Stomach (tissue), 9 donors: ENCODE data around the gene ZDHHC11. TPM values are rescaled to one million over a fixed set of nuclear protein-coding genes. Genes with fewer than 3 reads are reported as not detected.
"Not testable (repeated sequence)": the region's sequence is repeated elsewhere in the genome, so short reads cannot be mapped to it uniquely, and the experiment has no call there.

Experiments
- DNase-seq, 2 donors: peaks; one replicate each; pipeline versions ENCODE4 v3.0.0 to v3.0.0-alpha.2; 2013 to 2019
- H3K27ac ChIP-seq, 5 donors: fragments of 200-600 bp in 4 of 5; sonication (generic) in 4 of 5; one replicate each; pipeline ENCODE4 v1.5.1; 2013 to 2019; ENCODE audit warnings: mild to moderate bottlenecking in 1 of 5, moderate library complexity in 1 of 5
- H3K27me3 ChIP-seq, 3 donors: fragments of 200-600 bp; sonication (generic); one replicate each; pipeline ENCODE4 v1.5.1; 2017 to 2019; ENCODE audit warnings: mixed run types in 1 of 3
- H3K36me3 ChIP-seq, 4 donors: fragments of 200-600 bp; sonication (generic); 1 replicate in 3 of 4; 2 replicates in 1 of 4; pipeline ENCODE4 v1.5.1; 2016 to 2019
- H3K4me1 ChIP-seq, 4 donors: fragments of 200-600 bp; sonication (generic); one replicate each; pipeline ENCODE4 v1.5.1; 2016 to 2019
- H3K4me3 ChIP-seq, 4 donors: fragments of 200-600 bp; sonication (generic) in 3 of 4; one replicate each; pipeline ENCODE4 v1.5.1; 2016 to 2019; ENCODE audit warnings: mild to moderate bottlenecking in 1 of 4
- H3K9me3 ChIP-seq, 4 donors: fragments of 200-600 bp; sonication (generic); one replicate each; pipeline ENCODE4 v1.5.1; 2016 to 2019
- EP300 ChIP-seq: sonication (generic); formaldehyde crosslinking; IDR thresholded peaks from one replicate; pipeline ENCODE4 v1.6.1; 2017; ENCODE audit warnings: antibody characterized with exemption
- POLR2A ChIP-seq, 4 donors: fragments of 450-650 bp; IDR thresholded peaks; one replicate each; pipeline ENCODE4 v1.6.1; 2016; ENCODE audit warnings: antibody characterized with exemption in 4 of 4, control low read depth in 2 of 4, mild to moderate bottlenecking in 1 of 4, moderate library complexity in 1 of 4
- POLR2AphosphoS5 ChIP-seq, 3 donors: sonication (generic); formaldehyde crosslinking; IDR thresholded peaks; one replicate each; pipeline ENCODE4 v1.6.1; 2016; ENCODE audit warnings: antibody characterized with exemption in 3 of 3
- WGBS, 5 donors: extraction: QIAGEN DNeasy Blood & Tissue Kit in 3 of 5; methylation state at CpG; one replicate each; pipeline versions ENCODE4 v1.1.5 to v1.1.7; 2013 to 2018; 5-methylcytosine and 5-hydroxymethylcytosine counted together
- intact Hi-C: fragments of 100-400 bp; cut with DNase I; formaldehyde crosslinking; loops from one replicate; pipeline ENCODE4 v1.15.1; 2023; ENCODE audit warnings: low total_unique reads
- polyA plus RNA-seq, 3 donors: library from polyadenylated mRNA; stranded (reverse); fragments of 200-250 nt; gene quantifications; one replicate each; pipeline ENCODE4 v1.2.3, GENCODE V29; 2013
- total RNA-seq, 5 donors: library from RNA; depleted of rRNA; stranded (reverse); fragments of >200 nt; gene quantifications; one replicate each; pipeline versions ENCODE4 v1.1.0 to v1.2.3, GENCODE V29; 2014 to 2016
- TF ChIP-seq, protein P1 (sequence below), 7 experiments: fragments of 450-650 bp in 4 of 7; fragments of 200-600 bp in 3 of 7; sonication (generic) in 3 of 7; IDR thresholded peaks; one replicate each; pipeline ENCODE4 v1.5.1; 2016 to 2019; ENCODE audit warnings: antibody characterized with exemption in 7 of 7, control low read depth in 2 of 7, mild to moderate bottlenecking in 1 of 7
- donor health status: healthy with polysubstance abuse.
- donor health status: Bipolar disorder and iron deficiency.
- donor health status: healthy.

The ZDHHC11 gene
- total and polyA plus RNA-seq, 8 donors, result 1.6 to 35.2 (median 8.3) TPM

DNA sequence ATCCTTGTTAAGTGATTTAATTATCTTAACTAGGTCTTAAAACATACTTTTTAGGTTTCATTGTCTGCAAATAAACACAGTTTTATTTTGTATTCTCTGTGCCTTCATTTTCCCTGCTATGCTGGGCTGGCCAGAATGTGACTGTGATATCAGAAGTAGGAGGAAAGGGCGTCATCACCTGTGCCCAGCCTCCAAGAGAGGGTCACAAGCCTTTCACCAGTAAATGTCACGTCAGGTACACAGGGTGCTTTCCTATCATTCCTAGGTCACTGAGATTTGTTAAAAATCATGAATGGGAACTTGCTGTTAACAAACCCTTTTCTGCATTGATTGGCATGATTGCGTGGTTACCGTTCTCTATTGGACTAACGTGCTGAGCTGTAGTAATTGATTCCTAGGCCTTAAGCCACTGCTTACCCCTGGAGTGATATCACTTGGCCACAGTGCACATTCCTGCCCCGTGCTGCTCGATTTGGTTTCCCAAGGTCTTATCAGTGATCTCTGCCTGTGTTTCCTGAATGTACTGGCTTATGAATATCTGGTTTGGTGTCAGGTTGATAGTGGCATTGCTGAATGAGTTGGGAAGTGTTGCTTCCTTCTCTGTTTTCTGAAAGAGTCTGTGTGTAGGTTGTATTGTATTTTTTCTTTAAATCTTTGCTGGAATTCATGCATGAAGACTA lies 14.7 kb downstream of the ZDHHC11 start:
- H3K9me3 ChIP-seq, H3K4me3 ChIP-seq, H3K36me3 ChIP-seq, H3K27me3 ChIP-seq, intact Hi-C loops: not testable (repeated sequence)
- DNase-seq, result peak; percentile 54 to 59
- peaks cover 0 to 14% (median 3%) of the 10 kb centered on the region in 4 donors for H3K4me1 ChIP-seq
- WGBS, 5 donors, result 22 to 44% (median 39%) methylated on average over 7 of the region's 7 CpGs
- TF ChIP-seq POLR2AphosphoS5 (IDR thresholded peaks at IDR 0.05), result peak in 1 of 3 donors; percentile 20
- H3K27ac ChIP-seq, result peak overlapping the region in 3 of 5 donors; percentile 52 to 58 (median 56)

DNA sequence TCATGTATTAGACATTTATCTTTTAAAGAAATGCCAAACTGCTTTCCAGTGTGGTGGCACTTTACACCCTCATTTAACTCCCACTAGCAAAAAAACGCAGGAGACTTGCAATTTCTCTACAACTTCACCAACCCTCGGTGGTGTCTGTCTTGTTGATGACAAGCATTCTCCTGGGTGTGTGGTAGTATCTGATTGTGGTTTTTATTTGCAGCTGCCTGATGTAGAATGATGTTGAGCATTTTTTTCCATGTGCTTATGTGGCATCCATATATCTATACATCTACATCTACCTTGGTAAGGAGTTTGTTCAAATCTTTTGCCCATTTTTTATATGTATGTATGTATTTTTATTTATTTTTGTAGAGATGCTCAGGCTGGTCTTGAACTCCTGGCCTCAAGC lies 16.8 kb downstream of the ZDHHC11 start:
- H3K36me3 ChIP-seq, H3K27me3 ChIP-seq, H3K27ac ChIP-seq, DNase-seq, intact Hi-C loops, H3K9me3 ChIP-seq, H3K4me3 ChIP-seq: not testable (repeated sequence)
- WGBS, 5 donors, result 74 to 86% (median 80%) methylated on average over 2 of the region's 2 CpGs
- H3K4me1 ChIP-seq, result peaks cover 0 to 14% (median 3%) of the 10 kb centered on the region in 4 donors

DNA sequence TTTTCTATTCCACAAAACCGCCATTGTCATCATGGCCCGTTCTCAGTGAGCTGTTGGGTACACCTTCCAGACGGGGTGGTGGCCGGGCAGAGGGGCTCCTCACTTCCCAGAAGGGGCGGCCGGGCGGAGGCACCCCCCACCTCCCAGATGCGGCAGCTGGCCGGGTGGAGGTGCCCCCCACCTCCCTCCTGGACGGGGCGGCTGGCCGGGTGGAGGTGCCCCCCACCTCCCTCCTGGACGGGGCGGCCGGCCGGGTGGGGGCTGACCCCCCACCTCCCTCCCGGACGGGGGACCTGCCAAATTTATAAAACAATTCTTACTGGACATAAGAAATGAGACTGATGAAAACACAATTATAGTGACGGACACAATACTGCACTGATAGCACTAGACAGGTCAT lies 22.6 kb downstream of the ZDHHC11 start:
- peaks cover 0 to 19% (median 4%) of the 10 kb centered on the region in 4 donors for H3K36me3 ChIP-seq
- H3K4me1 ChIP-seq, H3K9me3 ChIP-seq, H3K4me3 ChIP-seq, intact Hi-C loops, DNase-seq, H3K27me3 ChIP-seq, H3K27ac ChIP-seq: not testable (repeated sequence)
- 94 to 99% (median 95%) methylated on average over 16 to 19 of the region's 19 CpGs for WGBS, 5 donors

DNA sequence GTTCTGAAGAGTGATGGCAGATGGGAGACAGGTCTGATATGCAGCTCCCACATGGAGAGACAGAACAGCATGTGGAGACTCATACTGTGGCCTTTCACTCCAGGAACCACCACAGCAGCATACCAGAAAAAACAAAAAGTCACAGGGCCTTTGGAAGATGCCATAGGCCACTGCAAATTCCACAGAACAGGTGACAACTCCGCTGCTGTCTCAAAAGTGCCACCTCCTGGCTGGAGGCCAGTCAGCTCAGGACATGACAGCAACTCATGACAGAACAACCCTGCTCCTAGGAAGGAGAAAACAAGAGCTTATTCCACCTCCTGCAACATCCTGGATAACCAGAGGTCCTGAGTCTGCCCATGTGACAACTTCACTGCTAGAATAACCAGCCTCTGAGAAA lies 25.2 kb downstream of the ZDHHC11 start:
- DNase-seq, H3K4me1 ChIP-seq, H3K9me3 ChIP-seq, intact Hi-C loops, H3K27me3 ChIP-seq, H3K4me3 ChIP-seq, H3K27ac ChIP-seq: not testable (repeated sequence)
- 0 to 64% (median 36%) methylated on average over 1 of the region's 1 CpG for WGBS, 5 donors
- H3K36me3 ChIP-seq, result peaks cover 0 to 30% (median 4%) of the 10 kb centered on the region in 4 donors

DNA sequence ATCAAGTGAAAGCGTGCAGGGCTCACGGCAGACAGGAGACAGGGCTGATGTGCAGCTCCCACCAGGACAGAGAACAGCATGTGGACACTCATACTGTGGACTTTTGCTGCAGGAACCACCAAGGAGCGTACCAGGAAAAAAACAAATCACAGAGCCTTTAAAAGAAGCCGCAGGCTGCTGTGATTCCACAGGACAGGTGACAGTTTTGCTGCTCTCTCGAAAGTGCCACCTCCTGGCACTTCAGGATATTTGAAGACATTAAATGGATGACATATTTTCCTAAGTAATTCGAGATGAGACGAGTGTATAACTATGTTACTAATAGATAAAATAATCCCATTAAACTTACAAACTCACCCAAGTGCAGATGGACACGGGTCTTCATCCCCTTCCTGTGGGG lies 29.3 kb downstream of the ZDHHC11 start:
- intact Hi-C loops, result no loop called here
- Histone ChIP-seq H3K36me3 (peaks cover 0 to 36% (median 4%) of the 10 kb centered on the region in 4 donors), H3K27ac (no peak overlapping the region), H3K4me1 (no peaks in the 10 kb centered on the region), H3K4me3 (no peak overlapping the region), H3K27me3 (no peaks in the 10 kb centered on the region), H3K9me3 (no peaks in the 10 kb centered on the region)
- no peak for DNase-seq
- TF ChIP-seq, protein P1, sequence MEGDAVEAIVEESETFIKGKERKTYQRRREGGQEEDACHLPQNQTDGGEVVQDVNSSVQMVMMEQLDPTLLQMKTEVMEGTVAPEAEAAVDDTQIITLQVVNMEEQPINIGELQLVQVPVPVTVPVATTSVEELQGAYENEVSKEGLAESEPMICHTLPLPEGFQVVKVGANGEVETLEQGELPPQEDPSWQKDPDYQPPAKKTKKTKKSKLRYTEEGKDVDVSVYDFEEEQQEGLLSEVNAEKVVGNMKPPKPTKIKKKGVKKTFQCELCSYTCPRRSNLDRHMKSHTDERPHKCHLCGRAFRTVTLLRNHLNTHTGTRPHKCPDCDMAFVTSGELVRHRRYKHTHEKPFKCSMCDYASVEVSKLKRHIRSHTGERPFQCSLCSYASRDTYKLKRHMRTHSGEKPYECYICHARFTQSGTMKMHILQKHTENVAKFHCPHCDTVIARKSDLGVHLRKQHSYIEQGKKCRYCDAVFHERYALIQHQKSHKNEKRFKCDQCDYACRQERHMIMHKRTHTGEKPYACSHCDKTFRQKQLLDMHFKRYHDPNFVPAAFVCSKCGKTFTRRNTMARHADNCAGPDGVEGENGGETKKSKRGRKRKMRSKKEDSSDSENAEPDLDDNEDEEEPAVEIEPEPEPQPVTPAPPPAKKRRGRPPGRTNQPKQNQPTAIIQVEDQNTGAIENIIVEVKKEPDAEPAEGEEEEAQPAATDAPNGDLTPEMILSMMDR (IDR thresholded peaks at IDR 0.05), result no peak
- TF ChIP-seq EP300 (no peak), POLR2A (IDR thresholded peaks at IDR 0.05) (no peak), POLR2AphosphoS5 (IDR thresholded peaks at IDR 0.05) (no peak)
- 75 to 84% (median 81%) methylated on average over 8 of the region's 8 CpGs; no CpG with 5 or more reads in 1 of the 5 donors for WGBS, 5 donors

DNA sequence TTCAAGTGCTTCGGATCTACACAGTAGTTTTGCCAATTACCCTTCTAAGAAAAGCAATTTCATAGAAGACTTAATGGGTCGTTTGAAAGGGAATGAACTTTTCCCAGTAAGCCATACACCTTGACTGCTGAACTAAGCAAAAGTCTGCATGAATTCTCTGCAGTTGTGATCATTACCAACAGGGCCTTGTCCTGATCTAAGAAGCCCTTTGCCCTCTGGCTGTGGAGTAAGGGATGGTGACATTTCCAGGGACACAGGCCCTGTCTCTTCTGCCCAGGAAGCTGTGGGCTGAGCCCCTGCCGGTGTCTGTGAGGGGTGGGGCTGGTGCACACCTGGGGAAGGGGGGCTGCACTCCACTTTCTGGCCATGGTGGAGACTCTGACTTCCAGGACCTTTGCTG lies 30.5 kb downstream of the ZDHHC11 start:
- Histone ChIP-seq H3K4me1 (no peaks in the 10 kb centered on the region), H3K4me3 (no peak overlapping the region), H3K27ac (no peak overlapping the region), H3K36me3 (peaks cover 0 to 32% (median 4%) of the 10 kb centered on the region in 4 donors), H3K9me3 (peaks cover 0 to 6% (median 3%) of the 10 kb centered on the region in 4 donors), H3K27me3 (no peaks in the 10 kb centered on the region)
- no peak for TF ChIP-seq EP300
- TF ChIP-seq POLR2A (IDR thresholded peaks at IDR 0.05), result no peak
- no peak for TF ChIP-seq POLR2AphosphoS5 (IDR thresholded peaks at IDR 0.05)
- TF ChIP-seq, protein P1 (IDR thresholded peaks at IDR 0.05), result no peak
- 70 to 83% (median 81%) methylated on average over 3 of the region's 3 CpGs; no CpG with 5 or more reads in 1 of the 5 donors for WGBS, 5 donors
- intact Hi-C loops, result no loop called here
- DNase-seq, result no peak
